Epithelial cell of esophagus (primary cell): Measurements from ENCODE around the gene CPA1.
A peak's percentile ranks its signal among the peaks of the same experiment; 100 is the strongest.

Source experiments
- DNase-seq: peaks from one replicate; pipeline ENCODE4 v3.0.0; 2010; ENCODE audit warnings: low read depth
- H3K4me3 ChIP-seq: 2 replicates; pipeline ENCODE4 v1.5.1; 2011; ENCODE audit warnings: mild to moderate bottlenecking, low read length, control low read depth
- CTCF ChIP-seq: IDR thresholded peaks from 2 replicates; pipeline ENCODE4 v1.5.1; 2011; ENCODE audit warnings: low read depth, mild to moderate bottlenecking, low read length, control low read depth, inconsistent platforms; ENCODE audit not compliant: insufficient read depth; ENCODE audit errors: missing control alignments

CPA1 gene

GRCh38 chr7:130346941-130347340 lies 33.4 kb upstream of the CPA1 start:
- H3K4me3 ChIP-seq = no peak overlapping the region
- DNase-seq = no peak
- TF ChIP-seq CTCF = no peak

- DNase-seq = peak; percentile 64
- TF ChIP-seq CTCF = no peak
Observed at GRCh38 chr7:130349911-130350782, 30.1 kb upstream of the CPA1 start.

GRCh38 chr7:130350945-130351790 lies 29.1 kb upstream of the CPA1 start:
- DNase-seq = no peak
- no peak for TF ChIP-seq CTCF
- no peak overlapping the region for H3K4me3 ChIP-seq

More at GRCh38 chr7:130349911-130350782, 30.1 kb upstream of the CPA1 start:
- H3K4me3 ChIP-seq = no peak overlapping the region

- H3K4me3 ChIP-seq = no peak overlapping the region
- no peak for TF ChIP-seq CTCF
- DNase-seq = no peak
Observed at GRCh38 chr7:130351791-130352090, 28.6 kb upstream of the CPA1 start.

GRCh38 chr7:130352194-130353074 lies 27.9 kb upstream of the CPA1 start:
- no peak for TF ChIP-seq CTCF
- DNase-seq = peak; percentile 46
- peak overlapping the region; percentile 2 for H3K4me3 ChIP-seq

GRCh38 chr7:130353196-130353595 lies 27.1 kb upstream of the CPA1 start:
- no peak overlapping the region for H3K4me3 ChIP-seq
- TF ChIP-seq CTCF = no peak

More at GRCh38 chr7:130353196-130353595, 27.1 kb upstream of the CPA1 start:
- no peak for DNase-seq
